ENCODE data around the gene COL5A1.

The COL5A1 gene

DNA sequence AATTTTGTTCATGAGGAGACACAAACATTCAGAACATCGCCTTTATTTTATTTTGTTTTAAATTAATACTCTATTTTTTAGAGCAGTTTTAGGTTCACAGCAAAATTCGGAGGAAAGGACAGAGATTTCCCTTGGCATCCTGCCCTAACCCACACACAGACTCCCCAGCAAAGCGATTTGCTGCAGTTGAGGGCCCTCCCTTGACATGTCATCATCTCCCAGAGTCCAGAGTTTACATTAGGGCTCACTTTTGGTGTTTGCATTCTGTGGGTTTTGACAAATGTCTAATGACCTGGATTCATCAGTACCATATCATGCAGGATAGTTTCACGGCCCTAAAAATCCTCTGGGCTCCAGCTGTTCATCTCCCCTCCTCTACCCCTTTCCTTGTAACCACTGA lies 33.6 kb upstream of the COL5A1 start:
- DNase-seq, result no peak

DNA sequence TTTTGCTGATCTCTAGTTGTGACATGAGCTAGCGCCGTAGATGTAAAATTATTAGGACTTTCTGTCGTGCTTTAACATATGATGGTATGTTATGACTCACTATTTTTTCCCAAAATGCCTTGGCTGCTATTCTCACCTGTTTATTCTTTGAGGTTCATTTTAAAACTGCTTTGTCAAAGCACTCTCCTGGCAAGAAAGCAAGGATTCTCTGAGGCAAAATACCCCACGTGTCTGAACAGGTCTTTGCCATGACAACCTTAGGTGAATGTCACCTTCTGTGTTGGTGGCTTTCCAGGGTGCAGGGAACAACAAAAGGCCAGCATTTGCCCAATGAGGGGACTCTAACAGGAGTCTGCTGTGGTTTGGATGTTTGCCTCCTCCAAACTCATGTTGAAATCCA lies 30.6 kb upstream of the COL5A1 start:
- no peak for DNase-seq

DNA sequence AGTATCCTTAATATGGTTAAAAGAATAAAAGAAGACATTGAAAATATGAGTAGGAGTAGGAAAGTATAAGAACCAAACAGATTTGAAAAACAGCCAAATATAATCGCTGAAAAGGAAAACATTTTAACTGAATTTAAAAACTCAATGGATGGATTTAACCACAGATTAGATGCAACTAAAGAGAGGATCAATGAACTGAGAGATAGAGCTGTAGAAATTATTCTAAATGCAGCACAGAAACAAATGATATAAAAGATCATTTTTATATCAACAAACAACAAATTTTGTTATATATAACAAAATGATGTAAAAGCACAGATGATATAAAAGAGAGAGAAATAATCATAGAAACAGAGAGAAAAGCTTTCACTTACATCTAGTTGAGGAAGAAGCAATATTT lies 29.3 kb upstream of the COL5A1 start:
- no peak for DNase-seq

DNA sequence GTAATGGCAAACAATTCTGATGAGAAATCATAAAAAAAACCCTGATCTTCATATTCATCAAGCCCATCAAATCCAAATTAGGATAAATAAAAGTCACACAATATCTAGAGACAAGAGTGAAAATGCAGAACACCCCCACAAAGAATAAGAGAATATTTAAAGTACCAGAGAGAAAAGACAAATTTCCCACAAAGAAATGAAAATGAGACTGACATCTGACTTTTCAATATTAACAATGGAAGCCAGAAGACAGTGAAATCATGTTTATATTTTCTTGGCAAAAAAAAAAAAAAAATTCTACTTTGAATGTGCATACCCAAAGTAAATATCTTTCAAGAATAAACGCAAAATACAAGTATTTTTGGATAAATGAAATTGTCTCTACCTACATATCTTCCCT lies 28.9 kb upstream of the COL5A1 start:
- no peak for DNase-seq

DNA sequence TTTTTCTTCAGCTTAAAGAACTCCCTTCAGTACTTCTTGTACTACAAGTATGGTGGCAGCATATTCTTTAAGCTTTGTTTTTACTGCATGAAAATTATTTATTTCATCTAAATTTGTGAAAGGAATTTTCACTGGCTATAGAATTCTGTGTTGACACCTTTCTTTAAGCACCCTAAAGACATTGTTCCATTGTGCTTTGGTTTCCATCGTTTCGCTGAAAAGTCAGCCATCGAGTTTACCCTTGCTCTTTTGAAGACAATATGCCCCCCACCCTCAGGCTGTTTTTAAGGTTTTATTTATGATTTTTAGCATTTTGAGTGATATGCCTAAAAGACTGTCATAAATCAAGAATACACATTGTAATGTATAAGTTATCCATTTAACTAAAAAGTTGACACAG lies 27.3 kb upstream of the COL5A1 start:
- DNase-seq, result no peak

DNA sequence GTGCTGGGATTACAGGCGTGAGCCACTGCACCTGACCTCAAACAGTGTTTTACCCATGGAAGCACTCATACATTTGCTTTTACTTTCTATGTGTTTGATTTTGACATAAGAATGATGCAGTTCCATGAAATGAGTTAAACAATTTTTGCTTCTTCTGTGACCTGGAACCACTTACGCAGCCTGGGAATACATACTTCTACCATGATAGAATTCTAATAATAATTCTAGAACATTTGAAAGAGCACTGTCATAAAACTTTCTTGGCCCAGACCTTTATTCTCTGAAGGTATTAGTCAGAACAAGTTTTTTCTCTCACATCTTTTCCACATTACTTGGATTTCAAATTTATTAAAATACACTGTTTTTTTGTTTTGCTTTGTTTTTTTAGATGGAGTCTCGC lies 25.3 kb upstream of the COL5A1 start:
- DNase-seq, result no peak

DNA sequence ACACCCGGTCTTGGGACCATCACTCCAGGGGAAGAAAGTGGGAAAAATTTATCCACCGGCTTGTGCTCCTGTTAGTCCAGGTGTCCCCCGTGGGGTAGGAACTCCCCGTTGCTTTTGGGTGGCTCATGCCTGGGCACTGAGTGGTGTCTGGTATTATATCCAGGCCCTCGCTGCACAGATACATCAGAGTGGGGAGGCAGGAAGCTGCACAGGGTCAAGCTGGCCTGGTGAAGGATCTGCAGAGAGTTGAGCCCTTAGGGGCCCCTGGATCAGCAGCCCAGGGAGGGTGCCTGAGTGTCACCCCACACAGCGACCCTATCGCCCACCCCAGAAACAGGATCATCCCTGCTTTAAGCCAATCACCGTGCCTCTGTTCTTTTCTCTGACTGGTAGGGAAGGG lies 24.4 kb upstream of the COL5A1 start:
- DNase-seq, result no peak

DNA sequence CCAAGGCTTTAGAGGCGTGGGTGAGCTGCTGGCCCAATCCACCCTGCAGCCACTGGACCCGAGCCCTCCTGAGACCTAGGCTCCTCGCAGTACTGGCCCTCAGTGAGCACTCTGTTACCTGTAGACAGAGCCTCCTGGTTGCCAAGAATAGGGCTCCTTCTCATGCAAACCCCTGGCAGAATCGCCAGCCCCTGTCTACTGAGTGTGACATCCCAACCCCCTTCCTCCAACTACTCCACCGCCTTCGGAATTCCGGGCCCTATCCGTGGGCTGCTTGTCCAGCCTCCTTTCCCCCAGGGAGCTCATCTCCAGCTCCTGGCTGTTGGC lies 23.8 kb upstream of the COL5A1 start:
- DNase-seq, result no peak

DNA sequence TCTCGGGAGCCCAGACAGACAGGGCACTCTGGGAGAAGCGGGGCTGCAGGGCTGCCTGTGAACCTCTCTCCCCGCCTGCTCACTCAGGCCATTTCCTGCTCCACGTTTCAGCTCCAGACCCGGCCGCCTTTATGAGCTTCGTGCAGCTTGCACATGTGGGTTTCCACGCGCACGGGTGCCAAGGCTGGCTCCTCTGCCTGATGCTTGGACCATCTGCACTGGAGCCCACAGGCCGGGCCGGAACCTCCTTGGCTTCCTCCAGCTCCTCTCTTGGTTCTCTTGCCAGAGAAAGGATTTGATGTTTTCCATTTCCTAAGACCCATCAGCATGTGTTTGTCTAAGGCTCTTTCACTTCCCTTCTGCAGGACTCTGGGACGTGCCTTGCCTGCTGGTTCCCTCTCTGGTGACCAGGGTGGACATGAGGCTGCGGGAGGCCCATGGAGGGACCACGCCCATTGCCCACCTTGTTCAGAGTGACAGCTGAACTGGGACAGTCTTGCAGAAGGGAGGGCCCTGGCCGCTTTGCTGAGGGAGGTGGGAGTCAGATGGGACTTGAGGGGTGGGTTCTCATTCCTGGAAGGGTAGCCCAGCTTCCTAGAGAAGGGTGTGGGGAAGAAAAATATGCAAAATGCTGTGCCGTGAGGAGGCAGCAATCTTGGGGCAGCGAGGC lies 23.3 kb upstream of the COL5A1 start:
- no peak for DNase-seq

DNA sequence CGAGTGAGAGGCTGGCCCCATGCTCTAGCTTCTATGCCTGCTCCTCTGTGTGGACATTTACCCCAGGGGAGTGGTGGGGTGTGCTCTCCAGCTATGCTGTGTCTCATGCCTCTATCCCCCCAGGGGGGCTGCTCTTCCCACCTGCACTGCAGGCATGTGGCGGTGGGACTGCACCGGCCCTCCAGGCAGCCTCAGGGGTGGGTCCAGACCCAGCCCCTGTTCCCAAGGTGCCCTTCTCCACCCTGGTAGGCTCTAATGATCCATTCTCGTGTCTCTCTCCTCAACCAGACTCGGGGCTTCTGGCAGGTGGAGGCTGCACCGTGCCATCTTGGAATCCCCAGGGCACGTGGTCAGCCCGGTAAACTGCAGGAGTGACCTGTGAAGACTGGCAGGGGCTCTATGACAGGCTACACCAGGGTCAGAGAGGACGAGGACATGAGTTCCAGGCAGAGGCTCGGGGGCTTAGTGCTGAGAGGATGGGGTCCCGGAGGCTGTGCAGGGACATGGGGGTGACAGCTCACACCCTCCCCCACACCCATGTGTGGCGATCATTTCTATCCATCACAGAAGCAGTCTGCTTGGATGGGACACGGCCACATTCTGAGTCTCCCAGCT lies 22.7 kb upstream of the COL5A1 start:
- DNase-seq, result no peak

DNA sequence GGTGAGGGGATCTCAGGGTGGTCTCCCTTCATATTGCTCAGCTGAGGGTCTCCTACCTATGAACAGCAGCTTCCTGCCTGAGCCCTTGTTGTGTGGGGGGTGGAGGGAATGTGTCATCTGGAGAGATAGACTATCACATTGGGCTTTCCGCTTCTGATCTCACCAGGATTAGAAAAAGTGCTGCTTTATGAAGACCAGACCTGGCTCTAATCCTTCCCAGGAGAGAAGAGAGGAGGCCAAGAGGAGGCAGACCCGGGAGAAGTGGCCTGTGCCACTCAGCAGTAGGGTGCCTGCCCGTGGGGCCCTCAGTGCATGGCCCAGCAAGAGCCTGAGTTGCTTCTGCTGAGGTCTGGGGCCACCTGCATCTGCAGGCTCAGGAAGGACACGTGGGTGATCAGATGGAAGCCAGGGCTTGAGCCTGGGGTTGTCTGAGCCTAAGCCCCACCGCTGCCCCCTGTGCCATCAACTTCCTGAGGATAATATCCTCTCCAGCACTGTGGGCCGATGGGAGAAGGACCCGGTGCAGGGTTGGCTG lies 22.1 kb upstream of the COL5A1 start:
- DNase-seq, result no peak

DNA sequence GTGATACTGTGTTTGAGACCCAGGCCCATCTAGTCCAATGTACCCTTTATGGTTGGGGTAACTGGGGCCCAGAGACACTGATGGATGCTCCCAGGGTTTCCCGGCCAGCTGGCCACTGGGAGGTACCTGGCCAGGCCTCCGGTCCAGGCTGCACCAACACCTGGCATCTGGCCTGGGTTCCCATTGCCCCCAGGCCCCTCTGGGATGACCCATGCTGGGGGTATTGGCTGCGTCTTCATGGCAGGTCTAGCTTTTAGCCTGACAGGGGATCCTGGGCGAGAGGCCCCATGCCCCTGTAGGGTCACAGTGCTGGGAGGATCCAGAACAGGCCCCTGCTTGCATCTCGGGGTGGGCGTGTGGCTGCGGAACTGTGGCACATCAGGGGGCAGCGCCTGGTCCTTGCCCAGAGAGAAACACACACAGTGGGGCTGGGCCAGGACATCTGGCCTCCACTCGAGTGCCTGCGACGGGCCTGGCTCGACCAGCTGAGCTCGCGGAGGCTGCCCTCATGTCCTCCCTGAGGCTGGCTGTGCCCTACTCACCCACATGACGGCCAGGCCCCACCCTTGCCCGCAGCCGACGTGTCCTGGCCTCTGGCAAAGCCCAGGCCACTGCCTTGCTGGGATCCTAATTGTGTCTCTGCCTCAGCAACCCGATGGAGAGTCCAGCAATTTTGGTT lies 21.5 kb upstream of the COL5A1 start:
- no peak for DNase-seq

DNA sequence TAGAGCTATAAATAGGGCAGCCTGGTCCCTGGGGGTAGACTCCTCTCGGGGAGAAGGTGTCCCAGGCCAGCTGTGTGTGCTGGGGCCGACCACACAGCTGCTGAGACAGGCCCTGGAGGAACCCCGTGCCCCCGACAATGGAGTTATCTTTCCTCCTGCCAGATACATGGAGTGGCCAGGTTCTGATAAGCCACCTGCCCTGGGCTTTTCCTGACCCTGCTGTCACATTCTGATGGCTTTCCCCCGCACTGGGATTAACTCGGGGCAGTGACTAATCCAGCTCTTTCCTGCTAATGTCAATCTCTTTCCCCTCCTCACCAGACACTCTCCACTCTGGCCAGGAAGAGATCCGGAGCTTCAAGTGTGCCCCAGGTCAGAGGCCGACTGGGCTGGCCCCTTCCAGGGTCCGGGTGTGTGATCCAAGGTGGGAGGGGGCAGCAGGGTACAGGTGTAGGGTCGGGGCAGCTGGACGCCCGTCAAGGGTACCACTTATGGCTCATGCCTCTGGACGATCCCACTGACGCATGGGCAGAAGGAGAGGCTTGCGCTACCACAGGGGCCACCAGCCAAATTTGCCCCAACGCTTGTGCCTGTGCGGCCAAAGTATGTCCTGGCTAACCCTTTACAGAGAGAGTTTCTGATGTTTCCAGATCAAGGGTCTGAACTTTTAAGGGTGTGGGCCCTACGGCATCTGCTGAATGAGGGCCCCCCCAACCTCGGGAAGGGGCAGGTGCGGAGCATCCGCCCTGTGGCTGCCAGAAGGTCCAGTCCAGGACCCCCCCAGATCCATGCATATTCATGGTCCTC lies 20.6 kb upstream of the COL5A1 start:
- DNase-seq, result no peak

DNA sequence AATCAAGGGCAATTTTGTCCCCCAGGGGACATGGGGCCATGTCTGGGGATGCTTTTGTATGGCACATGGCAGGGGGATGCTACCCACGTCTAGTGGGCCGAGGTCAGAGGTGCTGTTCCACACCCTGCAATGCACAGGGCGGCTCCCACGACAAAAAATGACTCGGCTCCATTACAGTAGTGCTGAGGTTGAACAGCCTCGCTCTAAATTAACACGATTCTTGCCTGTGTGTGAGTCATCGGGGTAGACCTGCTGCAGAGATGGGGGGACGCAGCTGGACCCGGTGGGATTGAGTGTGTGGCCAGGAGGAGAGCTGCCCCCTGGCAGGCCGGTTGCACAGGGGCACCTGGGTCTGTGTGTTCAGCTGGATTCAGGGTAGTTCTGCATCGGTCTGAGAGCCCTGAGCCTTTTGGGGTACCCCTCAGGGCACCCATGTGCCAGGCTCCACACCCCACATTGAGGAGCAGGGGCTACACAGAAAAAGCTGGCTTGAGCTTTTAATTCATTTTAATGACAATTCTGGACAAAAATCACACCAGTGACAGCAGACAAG lies 20.0 kb upstream of the COL5A1 start:
- no peak for DNase-seq

DNA sequence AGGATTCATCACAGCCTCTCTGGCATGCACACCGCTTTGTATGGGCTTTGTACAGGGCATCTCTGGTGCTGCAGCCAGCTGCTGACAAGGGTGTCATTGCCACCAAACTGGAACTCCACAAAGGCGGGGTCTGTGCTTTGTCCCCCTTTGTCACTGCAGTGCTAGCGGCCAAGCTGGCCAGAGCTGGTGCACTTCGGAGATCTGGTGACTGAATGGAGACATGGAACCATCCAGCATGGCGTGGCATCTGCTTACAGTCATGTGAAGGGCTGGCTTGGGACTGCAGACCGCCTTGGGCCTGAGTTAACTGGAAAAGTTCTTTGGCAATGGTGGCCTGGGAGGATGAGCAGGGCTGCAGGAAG lies 18.7 kb upstream of the COL5A1 start:
- DNase-seq, result no peak

DNA sequence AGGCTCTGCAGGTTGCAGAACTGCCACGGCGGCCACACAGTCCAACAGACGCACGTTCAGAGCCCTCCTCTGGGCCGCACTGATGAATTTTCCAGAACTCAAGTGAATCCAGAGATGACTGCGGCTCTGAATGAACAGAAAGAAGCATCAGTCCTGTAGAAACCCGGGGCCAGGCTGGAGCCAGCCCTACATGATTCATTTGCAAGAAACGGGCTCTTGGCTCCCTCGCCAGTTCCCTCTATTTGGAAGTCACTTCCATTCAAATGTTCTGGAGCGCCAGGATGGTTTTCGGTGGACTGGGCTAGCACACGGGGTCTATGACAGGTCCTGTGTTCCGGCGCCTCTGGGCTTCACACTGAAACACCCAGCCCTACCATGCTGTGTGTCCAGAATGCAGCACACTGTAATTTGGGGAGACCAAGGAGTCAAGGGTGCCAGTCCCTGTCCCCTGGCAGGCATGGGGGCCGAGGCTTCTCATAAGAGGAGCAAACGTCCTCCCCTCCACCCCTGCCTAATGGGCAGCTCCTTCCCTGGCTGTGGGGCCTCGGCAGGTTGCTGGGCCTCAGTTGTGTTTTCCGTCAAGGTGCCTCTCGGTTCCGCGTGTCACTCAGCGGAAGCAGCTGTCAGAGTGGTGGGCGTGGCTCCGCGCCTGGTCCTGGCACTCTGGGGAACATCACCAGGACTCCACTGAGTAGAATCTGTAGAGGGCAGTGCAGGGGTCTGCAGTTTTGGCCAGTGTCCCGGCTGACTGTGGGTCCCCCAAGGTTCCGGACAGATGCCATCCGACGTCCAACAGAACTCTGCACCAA lies 18.1 kb upstream of the COL5A1 start:
- DNase-seq, result no peak

DNA sequence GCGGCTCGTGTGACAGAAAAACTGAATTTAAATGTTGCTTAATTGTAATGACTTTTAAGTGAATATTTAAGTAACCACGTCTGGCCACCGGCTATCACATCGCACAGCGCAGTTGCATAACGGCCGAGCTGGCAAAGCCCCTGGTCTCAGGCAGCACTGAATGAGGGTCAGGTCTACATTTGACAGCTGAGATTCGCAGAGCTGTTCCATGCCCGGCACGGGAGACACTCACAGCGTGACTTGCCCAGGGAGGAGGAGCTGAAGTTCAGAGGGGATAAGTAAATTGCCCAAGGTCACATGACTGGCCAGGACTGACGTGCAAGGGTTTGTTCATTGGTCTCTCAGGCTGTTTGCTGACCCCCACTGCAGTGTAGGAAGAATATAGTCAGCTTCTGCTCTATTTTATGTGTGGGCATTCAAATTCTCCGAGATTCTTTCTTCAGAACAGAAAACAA lies 17.4 kb upstream of the COL5A1 start:
- DNase-seq, result no peak

DNA sequence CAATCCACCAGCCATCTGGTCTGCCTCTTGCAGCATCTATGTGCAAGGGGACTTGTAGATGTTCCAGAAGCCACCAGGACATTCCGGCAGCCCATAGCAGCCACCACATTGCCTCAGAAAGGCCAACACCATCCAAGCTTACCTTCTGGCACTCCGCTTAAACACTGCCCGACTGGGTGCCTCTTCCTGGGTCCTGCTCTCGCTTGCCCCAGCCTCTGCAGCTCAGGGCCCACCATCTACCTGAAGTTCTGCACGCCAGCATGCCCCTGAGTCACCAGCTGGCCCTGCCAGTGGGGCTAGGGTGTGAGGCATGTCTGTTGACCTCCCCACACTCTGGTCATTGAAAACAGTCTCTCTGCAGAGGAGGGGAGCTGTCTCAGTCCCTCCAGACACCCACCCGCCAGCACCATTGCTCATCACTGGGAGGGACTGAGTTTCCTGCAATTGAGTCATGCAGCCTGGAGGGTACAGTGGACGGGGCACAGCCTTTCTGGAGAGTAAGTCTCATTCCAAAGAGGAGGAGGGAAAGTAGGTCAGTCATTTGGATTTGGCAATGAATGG lies 16.9 kb upstream of the COL5A1 start:
- DNase-seq, result no peak

DNA sequence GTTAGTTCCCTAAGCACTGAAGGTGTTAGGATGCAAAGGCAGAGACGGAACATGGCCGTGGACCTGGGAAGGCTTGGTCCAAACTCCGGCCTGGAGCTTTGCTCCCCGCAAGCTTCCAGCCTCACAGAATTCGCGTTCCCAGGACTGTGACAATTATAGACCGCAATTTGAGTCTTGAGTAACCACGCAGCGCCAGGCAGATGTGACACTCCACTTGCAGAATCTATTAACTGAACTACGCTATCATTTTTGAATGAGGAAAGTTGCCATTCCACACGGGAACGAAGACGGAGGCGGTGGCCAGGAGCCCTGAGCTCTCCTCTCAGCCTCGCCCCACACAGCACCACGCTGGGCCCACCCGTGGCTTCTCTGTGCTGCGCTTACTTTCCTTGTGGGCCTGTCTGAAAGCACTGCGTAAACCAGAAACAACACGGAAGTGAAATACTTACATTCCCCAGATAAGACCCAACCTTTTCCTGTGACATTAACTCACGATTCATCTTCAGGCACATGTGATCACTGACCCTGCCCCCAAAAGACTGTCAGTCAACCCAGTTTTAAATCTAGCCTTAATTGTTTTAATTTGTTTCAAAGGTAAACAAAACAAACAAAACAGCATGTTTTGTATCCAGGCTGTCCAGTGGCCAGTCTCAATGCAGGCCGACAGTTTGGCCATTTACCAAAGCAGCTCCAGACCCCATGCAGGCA lies 16.1 kb upstream of the COL5A1 start:
- no peak for DNase-seq

DNA sequence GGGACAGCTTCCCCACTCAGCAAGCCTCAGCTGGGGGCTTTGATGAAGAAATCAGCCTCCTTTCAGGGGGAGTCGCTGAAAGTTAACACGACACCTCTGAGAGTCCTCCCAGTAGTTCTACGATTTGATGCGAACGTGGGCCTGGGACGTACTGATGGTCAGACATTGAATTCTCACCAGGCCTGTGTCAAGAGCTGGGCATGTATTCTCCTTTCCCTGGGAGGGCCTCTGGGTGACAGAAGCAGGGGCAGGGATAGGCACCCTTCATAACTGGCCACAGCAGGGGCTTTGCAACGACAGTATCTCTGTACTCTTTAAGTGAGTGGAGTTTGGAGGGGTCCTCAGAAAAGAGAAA lies 15.6 kb upstream of the COL5A1 start:
- DNase-seq, result no peak
